HG03457 (cell line): Measurements from ENCODE around the gene CCDC187.

ENCODE experiments used
- ATAC-seq: cut with Tn5 transposase; IDR thresholded peaks from one replicate; pipeline ENCODE4 v1.9.1; 2021; ENCODE audit warnings: moderate number of reproducible peaks; ENCODE audit not compliant: unreplicated experiment

The CCDC187 gene

GRCh38 chr9:136286359-136286986 is 17.4 kb downstream of the CCDC187 start:
- ATAC-seq = no peak

GRCh38 chr9:136285501-136286358 is 18.2 kb downstream of the CCDC187 start:
- ATAC-seq = no peak

GRCh38 chr9:136284951-136285350 is 18.9 kb downstream of the CCDC187 start:
- no peak for ATAC-seq

- no peak for ATAC-seq
Measured at GRCh38 chr9:136284311-136284710, 19.6 kb downstream of the CCDC187 start.

GRCh38 chr9:136283291-136284235 is 20.3 kb downstream of the CCDC187 start:
- ATAC-seq = no peak

GRCh38 chr9:136282272-136282861 is 21.5 kb downstream of the CCDC187 start:
- ATAC-seq = no peak

GRCh38 chr9:136281421-136282271 is 22.2 kb downstream of the CCDC187 start:
- ATAC-seq = no peak

- no peak for ATAC-seq
Measured at GRCh38 chr9:136280535-136281315, 23.2 kb downstream of the CCDC187 start.

GRCh38 chr9:136279471-136279870 is 24.4 kb downstream of the CCDC187 start:
- no peak for ATAC-seq

GRCh38 chr9:136278894-136279293 is 25.0 kb downstream of the CCDC187 start:
- no peak for ATAC-seq

GRCh38 chr9:136278221-136278620 is 25.7 kb downstream of the CCDC187 start:
- ATAC-seq = no peak

GRCh38 chr9:136277746-136278145 is 26.1 kb downstream of the CCDC187 start:
- no peak for ATAC-seq

GRCh38 chr9:136276716-136277115 is 27.2 kb downstream of the CCDC187 start:
- no peak for ATAC-seq

- ATAC-seq = no peak
Measured at GRCh38 chr9:136275655-136276429, 28.1 kb downstream of the CCDC187 start.

GRCh38 chr9:136274786-136275654 is 28.9 kb downstream of the CCDC187 start:
- no peak for ATAC-seq

GRCh38 chr9:136273921-136274785 is 29.7 kb downstream of the CCDC187 start:
- no peak for ATAC-seq
